ENCODE data around the gene BRINP2.

BRINP2 gene

DNA sequence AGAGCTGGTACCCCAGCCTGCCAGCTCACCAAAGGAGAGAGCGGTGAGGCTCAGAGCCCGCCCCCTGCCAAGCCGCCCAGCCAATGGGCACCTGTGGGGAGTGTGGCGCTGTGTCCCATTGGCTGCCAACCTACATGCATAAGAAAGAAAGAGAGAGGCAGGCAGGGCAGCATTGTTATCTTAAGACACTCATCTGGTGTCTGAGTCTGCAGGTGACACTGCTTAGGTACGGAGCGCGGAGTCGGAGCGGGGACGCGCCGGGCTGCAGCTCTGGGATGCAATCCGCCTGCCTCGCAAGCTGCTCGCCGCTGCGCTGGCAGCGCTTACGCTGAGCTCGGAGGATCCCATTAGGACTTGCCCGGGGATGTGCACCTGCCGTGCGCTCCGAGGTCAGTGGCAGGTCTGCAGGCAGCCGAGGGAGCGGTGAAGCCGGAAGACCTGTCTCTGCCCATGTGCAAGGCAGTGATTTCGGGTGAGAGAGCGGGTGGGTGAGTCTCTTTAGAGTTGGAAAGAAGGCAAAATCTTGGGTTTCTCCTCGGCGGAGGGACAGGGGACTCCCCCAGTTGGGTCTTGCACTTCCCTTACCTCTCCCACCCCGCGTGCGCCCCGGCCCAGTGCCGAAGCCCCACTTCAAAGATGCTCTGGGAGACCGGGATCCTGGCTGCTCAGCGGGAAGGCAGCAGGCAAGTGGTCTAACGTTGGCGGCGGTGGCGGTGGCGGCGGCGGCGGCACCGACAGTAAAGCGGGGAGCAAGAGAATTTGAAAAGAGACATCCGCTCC is at the start of gene BRINP2:
Gene BRINP2 (plus strand): TSS at position 203 of the 780 bp plus-strand sequence. CDS start 58,919 bp downstream, outside the sequence.
- in situ Hi-C loops (cut with MboI; ENCODE audit: low sequenced_read_pairs) = no loop called here

DNA sequence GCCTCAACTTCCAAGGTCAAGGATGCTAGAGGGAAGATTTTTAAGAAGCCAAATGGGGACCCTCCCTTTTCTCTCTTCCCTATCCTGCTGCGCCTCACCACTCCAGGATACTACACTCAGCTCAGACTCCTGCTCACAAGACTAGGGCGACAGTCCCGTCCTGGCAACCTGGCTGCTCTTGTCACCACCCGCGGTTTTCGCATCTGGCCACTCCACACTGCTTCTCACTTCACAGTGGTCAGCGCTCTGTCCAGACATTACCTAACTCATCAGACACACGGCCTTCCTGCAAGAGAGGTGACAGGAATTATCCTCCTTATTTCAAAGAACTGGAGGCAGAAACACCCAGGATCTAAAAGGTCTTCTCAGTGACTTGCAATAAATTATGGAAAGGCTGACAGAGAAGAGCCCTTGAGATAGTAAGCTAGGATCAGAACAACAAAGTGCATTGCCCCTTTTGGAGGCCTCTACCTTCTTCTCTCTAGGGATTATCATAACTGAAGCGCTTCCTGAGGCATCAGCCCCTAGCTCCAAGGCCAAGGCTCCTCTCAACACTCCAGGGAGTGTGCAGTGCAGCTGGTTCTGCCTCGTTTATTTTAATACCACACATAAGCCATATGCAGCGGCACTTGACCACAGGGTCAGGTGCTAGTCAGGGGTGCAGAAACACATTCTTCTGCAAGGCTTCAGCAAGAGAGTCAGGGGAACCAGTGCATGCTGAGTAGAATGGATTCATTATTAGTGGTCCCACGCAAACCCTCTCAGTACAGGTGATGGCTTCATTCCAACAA is 48.1 kb upstream of the BRINP2 start:
- in situ Hi-C loops (cut with MboI; ENCODE audit: low sequenced_read_pairs) = no loop called here

DNA sequence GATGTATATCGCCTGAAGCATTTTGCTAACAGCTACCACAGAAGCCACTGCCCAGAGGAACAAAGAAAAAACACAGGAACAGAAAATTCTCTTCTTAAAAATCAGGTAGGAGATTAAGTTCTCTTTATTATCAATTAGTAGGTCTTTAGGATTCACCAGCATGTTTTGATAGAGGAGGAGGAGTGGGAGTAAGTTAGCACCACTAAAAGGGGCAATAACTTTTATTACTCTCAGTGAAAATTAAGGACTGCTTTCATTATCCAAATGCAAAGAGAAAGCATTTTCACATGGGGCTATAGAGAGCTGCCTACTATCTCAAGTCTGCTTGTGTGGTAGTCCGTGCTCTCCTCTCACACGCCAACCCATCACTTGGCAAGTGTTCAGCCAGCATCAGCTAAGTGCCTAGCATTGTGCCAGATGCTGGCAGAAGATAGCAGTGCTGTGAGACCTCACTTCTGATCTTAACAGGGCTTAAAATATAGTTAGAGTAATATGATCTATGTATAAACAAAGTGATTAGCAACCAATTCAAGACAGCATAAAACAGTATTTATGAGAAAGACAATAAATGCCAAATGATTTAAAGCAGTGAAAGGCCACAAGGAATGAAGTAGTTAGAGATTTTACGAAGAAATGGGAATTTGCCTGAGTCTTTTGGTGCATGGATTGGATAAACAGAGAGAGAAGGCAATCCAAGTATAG is 46.0 kb upstream of the BRINP2 start:
- in situ Hi-C loops (cut with MboI; ENCODE audit: low sequenced_read_pairs) = no loop called here

GRCh38 chr1:177126267-177126666 is 44.5 kb upstream of the BRINP2 start:
- in situ Hi-C loops (cut with MboI; ENCODE audit: low sequenced_read_pairs) = no loop called here

- in situ Hi-C loops (cut with MboI; ENCODE audit: low sequenced_read_pairs) = no loop called here
These were observed 42.0 kb upstream of the BRINP2 start for GRCh38 chr1:177128665-177129281.

DNA sequence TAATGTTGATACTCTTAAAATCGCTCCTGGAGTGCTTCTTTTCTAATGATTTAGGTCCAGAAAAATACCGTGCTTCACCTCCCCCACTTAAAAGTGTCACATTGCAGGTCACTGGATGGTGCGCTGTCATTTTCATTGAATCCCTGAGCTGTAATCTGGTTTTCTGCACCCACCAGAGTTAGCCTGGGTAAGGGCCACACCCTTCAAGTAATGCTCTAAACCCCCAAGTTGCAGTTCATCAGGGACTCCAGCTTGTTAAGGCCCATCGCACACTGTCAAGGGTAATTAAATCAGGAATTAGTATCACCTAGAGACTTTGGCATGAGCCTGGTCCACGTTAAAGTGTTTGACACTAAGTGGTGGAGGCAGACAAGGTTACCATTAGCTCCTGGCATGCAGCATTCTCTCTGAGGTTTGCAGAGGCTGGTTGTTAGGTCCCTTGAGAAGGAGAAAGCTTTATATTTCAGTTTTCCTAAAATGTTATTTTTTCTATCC is 40.3 kb upstream of the BRINP2 start:
- in situ Hi-C loops (cut with MboI; ENCODE audit: low sequenced_read_pairs) = no loop called here

GRCh38 chr1:177131723-177132122 is 39.0 kb upstream of the BRINP2 start:
- in situ Hi-C loops (cut with MboI; ENCODE audit: low sequenced_read_pairs) = no loop called here

DNA sequence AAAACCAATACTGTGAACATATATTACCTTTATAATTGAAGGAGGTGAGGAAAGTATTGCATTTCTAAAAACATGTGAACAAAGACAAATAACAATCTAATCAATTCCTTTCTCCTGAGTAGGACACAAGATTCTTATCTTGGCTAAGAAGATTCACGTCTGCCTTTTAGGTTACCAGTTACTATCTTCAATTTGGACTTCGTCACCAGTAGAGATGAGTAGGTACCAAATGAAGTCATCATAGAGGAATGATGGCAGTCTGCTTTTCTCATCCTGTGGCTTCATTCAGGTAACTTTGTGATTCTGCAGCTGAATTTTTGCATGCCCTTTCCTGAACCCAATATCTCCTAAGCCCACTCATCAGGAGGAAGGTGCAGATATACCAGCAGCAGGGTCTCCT is 38.6 kb upstream of the BRINP2 start:
- in situ Hi-C loops (cut with MboI; ENCODE audit: low sequenced_read_pairs) = no loop called here

DNA sequence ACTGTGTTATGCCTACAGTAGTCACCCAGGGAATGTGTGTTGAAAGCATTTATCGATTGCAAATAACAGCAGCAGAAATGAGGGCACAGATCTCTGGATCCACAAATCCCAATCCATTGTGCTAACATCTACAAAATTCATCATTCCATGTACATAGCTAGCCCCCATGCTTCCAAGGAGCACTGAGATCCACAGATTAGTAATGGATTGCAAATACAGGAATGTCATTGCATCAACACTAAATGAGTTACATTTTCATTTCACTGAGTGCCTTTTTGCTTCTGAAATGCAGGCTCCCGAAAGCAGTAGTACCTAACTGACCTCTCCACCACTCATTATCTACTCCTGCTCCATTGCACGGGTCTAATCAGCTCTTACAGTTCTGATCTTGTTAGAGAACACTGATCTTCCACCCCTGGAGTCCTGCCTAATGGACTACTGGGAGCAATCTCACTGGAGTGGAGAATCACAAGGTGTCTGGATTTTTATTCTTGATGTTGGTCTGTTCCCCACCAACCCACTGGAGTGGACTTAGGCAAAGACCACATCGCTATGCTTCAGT is 36.7 kb upstream of the BRINP2 start:
- in situ Hi-C loops (cut with MboI; ENCODE audit: low sequenced_read_pairs) = no loop called here

DNA sequence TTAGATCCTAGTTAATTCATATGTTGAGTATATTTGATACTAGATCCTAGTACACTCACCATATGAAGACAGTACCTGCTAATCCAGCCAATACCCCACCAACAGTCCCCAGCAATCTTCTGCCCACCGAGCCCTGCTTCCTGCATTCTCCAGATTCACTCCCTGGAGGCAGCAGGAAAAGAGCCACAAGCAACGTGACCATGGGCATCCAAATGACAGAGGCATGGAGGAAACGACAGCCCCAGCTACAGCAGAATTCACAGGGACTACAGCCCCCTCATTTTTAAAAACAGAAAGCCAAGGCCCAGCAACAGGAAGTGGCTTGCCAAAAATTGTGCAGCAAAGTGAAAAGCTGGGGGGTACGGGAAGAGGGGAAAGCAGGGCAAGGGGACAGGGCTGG is 35.5 kb upstream of the BRINP2 start:
- in situ Hi-C loops (cut with MboI; ENCODE audit: low sequenced_read_pairs) = no loop called here

DNA sequence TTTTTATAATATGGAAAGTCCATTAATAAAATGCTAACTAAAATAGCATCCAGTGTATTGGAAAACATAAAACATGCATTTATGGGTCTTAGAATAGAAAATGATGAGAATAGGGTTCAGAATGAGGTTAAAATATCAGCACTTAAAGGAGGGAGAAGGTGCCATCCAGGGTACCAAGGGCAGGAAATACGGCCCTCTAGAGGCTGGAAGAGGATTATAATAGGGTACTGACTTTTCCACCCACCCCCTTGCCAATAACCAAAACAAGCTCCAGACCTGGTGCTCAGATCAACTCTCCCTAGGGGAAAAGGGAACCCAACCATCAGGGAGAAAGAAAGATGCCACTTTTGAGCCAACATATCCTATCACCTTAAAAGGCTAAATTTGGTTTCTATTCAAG is 32.9 kb upstream of the BRINP2 start:
- in situ Hi-C loops (cut with MboI; ENCODE audit: low sequenced_read_pairs) = no loop called here

- in situ Hi-C loops (cut with MboI; ENCODE audit: low sequenced_read_pairs) = no loop called here
These were observed 32.4 kb upstream of the BRINP2 start for GRCh38 chr1:177138347-177138746.

DNA sequence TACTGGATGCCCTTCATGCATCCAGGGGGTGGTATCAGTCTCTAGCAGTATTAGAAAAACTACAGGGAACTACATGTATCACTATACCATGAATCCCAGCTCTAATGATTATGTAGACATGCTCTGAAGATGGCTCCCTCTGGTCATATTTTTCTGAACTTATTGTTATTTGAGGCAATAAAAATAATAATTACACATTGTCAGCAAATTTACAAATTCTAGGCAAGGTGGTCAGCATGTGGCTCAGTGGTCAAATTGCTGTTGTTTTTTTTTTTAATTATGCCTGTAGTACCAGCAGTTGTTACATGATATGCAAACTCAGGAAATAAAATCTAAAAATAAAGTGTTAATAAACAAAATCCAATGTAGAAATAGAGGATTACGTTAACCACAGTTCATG is 28.7 kb upstream of the BRINP2 start:
- in situ Hi-C loops (cut with MboI; ENCODE audit: low sequenced_read_pairs) = no loop called here

- in situ Hi-C loops (cut with MboI; ENCODE audit: low sequenced_read_pairs) = no loop called here
These were observed 27.9 kb upstream of the BRINP2 start for GRCh38 chr1:177142791-177143271.

DNA sequence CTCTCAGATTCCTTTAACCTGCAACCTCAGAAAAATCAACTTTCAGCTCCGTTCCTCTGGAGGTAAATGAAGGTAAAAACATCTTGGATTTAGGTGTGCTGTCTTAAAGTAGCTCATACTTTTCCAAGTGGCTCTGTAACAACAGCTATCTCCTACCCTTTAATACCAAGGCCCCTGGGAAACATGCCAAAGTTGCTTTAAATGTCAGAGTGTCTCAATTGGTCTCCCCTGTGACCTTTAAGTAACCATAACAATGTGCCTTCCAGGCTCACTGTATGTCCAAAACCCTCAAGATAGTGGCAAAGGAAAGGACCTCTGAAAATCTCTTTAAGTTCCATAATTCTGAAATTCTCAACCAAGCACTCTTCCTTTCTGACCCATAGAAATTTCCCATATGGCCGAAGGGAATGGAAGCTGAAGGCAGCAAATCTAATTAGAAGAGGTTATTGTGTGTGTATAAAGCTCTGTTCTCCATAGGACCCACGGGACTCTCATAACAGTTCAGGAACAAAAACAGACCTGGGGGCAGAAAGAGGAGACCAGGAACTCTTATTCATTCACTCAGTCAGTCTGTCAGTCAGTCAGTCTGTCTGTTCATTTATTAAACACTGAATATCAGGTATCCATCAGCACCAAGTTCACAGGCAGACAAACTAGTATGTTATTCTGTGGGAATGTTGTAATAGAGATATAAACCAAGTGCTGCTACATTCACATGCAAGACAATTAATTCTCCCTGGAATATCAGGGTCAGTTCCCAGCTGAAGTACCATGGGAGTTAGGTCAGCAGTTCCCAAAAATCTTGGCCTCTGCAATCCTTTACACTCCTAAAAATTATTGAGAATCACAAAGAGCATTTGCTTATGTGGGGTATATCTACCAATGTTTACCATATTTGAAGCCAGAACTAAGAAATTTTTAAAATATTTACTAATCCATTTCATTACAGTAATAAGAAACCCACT is 25.4 kb upstream of the BRINP2 start:
- in situ Hi-C loops (cut with MboI; ENCODE audit: low sequenced_read_pairs) = no loop called here

DNA sequence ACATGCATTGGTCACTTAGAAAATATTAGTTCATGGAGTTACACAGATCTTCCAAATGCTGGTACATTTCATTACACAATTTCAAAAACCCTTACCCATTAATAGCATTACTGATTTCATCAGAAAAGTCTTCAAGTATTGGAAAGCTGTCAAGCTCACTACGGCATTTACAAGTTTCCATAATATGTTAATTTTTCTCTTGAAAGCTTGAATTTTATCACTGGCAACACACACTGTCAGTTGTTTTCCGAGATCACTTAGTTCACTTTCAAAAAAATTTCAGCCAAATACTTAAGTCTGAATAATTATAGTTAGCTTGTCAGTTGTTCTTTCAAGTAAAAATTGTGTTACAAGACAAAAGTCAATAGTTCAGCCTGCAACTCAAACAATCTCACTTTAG is 24.3 kb upstream of the BRINP2 start:
- in situ Hi-C loops (cut with MboI; ENCODE audit: low sequenced_read_pairs) = no loop called here

DNA sequence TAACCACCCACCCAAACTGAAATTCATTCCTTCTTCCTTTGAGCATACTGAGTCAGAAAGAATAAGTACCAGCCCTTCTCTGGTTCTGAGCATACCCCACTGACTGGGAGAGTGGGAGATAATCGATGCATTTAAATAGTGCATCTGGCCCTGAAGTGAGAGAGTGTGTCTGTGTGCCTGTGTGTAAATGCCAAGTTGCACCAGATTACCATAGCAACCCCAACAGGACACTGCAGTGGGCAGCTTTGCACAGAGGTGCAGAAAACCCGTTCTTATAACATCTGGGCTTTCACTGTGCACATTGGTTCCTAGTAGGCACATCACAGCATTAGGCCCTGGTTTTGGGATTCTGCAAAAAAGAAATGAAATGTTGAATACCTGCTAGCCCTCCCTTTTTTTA is 8.5 kb upstream of the BRINP2 start:
- in situ Hi-C loops (cut with MboI; ENCODE audit: low sequenced_read_pairs) = no loop called here

GRCh38 chr1:177163844-177164379 is 6.8 kb upstream of the BRINP2 start:
- in situ Hi-C loops (cut with MboI; ENCODE audit: low sequenced_read_pairs) = no loop called here

GRCh38 chr1:177164380-177165068 is 6.2 kb upstream of the BRINP2 start, which contains the start of gene ASTN1:
Gene ASTN1 (minus strand): TSS chr1:177164712. CDS start chr1:177164676, 36 bp downstream.
- in situ Hi-C loops (cut with MboI; ENCODE audit: low sequenced_read_pairs) = no loop called here

Data from HL-60/S4 treated with retinoic acid at 250 ng/mL for 4 days and 3 days (cell line).